Measurements from ENCODE around the gene BRCA1. TPM values are rescaled to one million over a fixed set of nuclear protein-coding genes. Genes with fewer than 3 reads are reported as not detected.

BRCA1 gene
- total RNA-seq, 1 experiment from 2014 or later = 44.1 TPM

GRCh38 chr17:43018008-43018853 is 106.9 kb downstream of the BRCA1 start:
- ChIA-PET POLR2A (interaction anchor here (1.4 kb wide), 1 partner anchor 11 kb away, joined by 3 read pairs; no protein-coding TSS in a partner anchor), CTCF (no interaction called here), RAD21 (ENCODE audit: low non-redundant PET in 1 of 2, low total read pairs in 2 of 2, uncharacterized antibody in 2 of 2, unreplicated experiment in 2 of 2) (no interaction called here)
- Histone ChIP-seq H3K79me2 (ENCODE audit: insufficient read depth, low read length) (peaks cover 8% of the 10 kb centered on the region; the same call in 1 of the 2 replicates), H3K27me3 (ENCODE audit: insufficient read depth, low read length) (no peaks in the 10 kb centered on the region), H2AFZ (ENCODE audit: low read depth, low read length, poor library complexity, severe bottlenecking) (no peak overlapping the region), H3K27ac (ENCODE audit: low read depth, low read length) (no peak overlapping the region), H3K9me2 (ENCODE audit: insufficient read depth) (no peaks in the 10 kb centered on the region), H3K9me3 (ENCODE audit: control insufficient read depth in 1 of 2, insufficient read depth in 1 of 2, low read depth in 1 of 2, low read length in 2 of 2) (no peaks in the 10 kb centered on the region), H4K20me1 (ENCODE audit: insufficient read depth) (no peaks in the 10 kb centered on the region), H3K4me2 (ENCODE audit: low read length) (no peak overlapping the region), H3K36me3 (ENCODE audit: control insufficient read depth in 1 of 2, insufficient read depth in 2 of 2, low read length in 2 of 2) (peaks cover 0 to 9% of the 10 kb centered on the region in 2 experiments; a peak in 3 of 4 replicates), H3K9ac (ENCODE audit: low read length) (no peak overlapping the region), H3K4me1 (ENCODE audit: control insufficient read depth in 1 of 2, insufficient read depth in 2 of 2, low read length in 2 of 2) (peaks cover 6 to 26% of the 10 kb centered on the region in 2 experiments; a peak in 3 of 4 replicates), H3K4me3 (replicated peaks in 1 of 2; ENCODE audit: low read depth in 1 of 2, low read length in 2 of 2) (no peak overlapping the region)
- intact Hi-C loops (cut with micrococcal nuclease) = no loop called here
- ATAC-seq (no peak), DNase-seq (ENCODE audit: low read depth, low spot score) (no peak)
- no TSS peak for BruUV-seq (replicated peaks)
- TF ChIP-seq, protein P1, sequence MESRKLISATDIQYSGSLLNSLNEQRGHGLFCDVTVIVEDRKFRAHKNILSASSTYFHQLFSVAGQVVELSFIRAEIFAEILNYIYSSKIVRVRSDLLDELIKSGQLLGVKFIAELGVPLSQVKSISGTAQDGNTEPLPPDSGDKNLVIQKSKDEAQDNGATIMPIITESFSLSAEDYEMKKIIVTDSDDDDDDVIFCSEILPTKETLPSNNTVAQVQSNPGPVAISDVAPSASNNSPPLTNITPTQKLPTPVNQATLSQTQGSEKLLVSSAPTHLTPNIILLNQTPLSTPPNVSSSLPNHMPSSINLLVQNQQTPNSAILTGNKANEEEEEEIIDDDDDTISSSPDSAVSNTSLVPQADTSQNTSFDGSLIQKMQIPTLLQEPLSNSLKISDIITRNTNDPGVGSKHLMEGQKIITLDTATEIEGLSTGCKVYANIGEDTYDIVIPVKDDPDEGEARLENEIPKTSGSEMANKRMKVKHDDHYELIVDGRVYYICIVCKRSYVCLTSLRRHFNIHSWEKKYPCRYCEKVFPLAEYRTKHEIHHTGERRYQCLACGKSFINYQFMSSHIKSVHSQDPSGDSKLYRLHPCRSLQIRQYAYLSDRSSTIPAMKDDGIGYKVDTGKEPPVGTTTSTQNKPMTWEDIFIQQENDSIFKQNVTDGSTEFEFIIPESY (IDR thresholded peaks at IDR 0.05; ENCODE audit: extremely low read depth, insufficient replicate concordance, low read length) = no peak
- TF ChIP-seq CBX3 (IDR thresholded peaks at IDR 0.05; ENCODE audit: low read depth) (no peak), EZH2phosphoT487 (IDR thresholded peaks at IDR 0.05; ENCODE audit: borderline replicate concordance) (no peak), ELF1 (IDR thresholded peaks at IDR 0.05; ENCODE audit: borderline replicate concordance, low read depth) (no peak)

DNA sequence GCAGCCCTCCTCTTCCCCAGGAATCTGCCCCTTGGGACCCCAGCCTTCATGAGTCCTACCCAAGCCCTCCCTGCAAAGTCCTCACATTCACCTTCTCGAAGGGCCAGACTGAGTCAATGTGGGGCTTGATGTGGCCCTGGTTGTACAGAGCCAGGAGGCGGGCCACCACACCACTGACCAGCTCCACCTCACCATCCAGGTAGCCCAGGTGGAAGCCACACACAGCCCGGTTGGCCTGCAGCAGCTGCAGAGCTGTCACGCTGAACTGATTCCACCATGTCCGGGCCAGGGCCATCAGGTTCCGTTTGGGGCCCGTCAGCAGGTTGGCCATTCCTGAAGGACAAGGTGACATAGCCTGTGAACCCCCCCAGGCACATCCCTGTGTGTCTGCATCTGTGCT is 108.9 kb downstream of the BRCA1 start:
- H3K9me3 ChIP-seq (ENCODE audit: control insufficient read depth in 1 of 2, insufficient read depth in 1 of 2, low read depth in 1 of 2, low read length in 2 of 2) = no peaks in the 10 kb centered on the region
- intact Hi-C loops (cut with micrococcal nuclease) = no loop called here
- H4K20me1 ChIP-seq (ENCODE audit: insufficient read depth) = no peaks in the 10 kb centered on the region
- H3K79me2 ChIP-seq (ENCODE audit: insufficient read depth, low read length) = peaks cover 4% of the 10 kb centered on the region; the same call in 1 of the 2 replicates
- peaks cover 0 to 9% of the 10 kb centered on the region in 2 experiments; a peak in 3 of 4 replicates for H3K36me3 ChIP-seq (ENCODE audit: control insufficient read depth in 1 of 2, insufficient read depth in 2 of 2, low read length in 2 of 2)
- H3K27ac ChIP-seq (ENCODE audit: low read depth, low read length) = no peak overlapping the region
- ChIA-PET POLR2A (no interaction called here), RAD21 (ENCODE audit: low non-redundant PET in 1 of 2, low total read pairs in 2 of 2, uncharacterized antibody in 2 of 2, unreplicated experiment in 2 of 2) (no interaction called here), CTCF (no interaction called here)
- H3K9ac ChIP-seq (ENCODE audit: low read length) = no peak overlapping the region
- no peak for ATAC-seq
- peaks cover 3 to 24% of the 10 kb centered on the region in 2 experiments; a peak in 3 of 4 replicates for H3K4me1 ChIP-seq (ENCODE audit: control insufficient read depth in 1 of 2, insufficient read depth in 2 of 2, low read length in 2 of 2)
- TF ChIP-seq POLR2AphosphoS5 (IDR thresholded peaks at IDR 0.05; ENCODE audit: low read depth, low read length) (0 out of 2 replicates have a peak, but pooled peaks have one; percentile 5), YY1 (IDR thresholded peaks at IDR 0.05; ENCODE audit: extremely low read depth, insufficient replicate concordance, low read depth, low read length) (no peak)
- H2AFZ ChIP-seq (ENCODE audit: low read depth, low read length, poor library complexity, severe bottlenecking) = no peak overlapping the region
- no peaks in the 10 kb centered on the region for H3K9me2 ChIP-seq (ENCODE audit: insufficient read depth)
- no peak overlapping the region for H3K4me3 ChIP-seq (replicated peaks in 1 of 2; ENCODE audit: low read depth in 1 of 2, low read length in 2 of 2)
- BruUV-seq (replicated peaks) = no TSS peak
- no peaks in the 10 kb centered on the region for H3K27me3 ChIP-seq (ENCODE audit: insufficient read depth, low read length)
- no peak overlapping the region for H3K4me2 ChIP-seq (ENCODE audit: low read length)
- no peak for DNase-seq (ENCODE audit: low read depth, low spot score)
